Body of pancreas (tissue), 4 donors: ENCODE data around the gene MRTFB. TPM values are rescaled to one million over a fixed set of nuclear protein-coding genes. Genes with fewer than 3 reads are reported as not detected.
A peak's percentile ranks its signal among the peaks of the same experiment; 100 is the strongest.

ENCODE experiments used
- ATAC-seq: fragments of 150-250 bp; one replicate; pipeline ENCODE4 v1.9.1; 2016
- DNase-seq, 4 donors: peaks; one replicate each; pipeline ENCODE4 v3.0.0-alpha.2; 2019
- H3K27ac ChIP-seq, 4 donors: fragments of 200-600 bp; sonication (generic); 1 replicate in 3 of 4; 2 replicates in 1 of 4; pipeline versions ENCODE4 v1.5.1 to v1.6.1; 2016 to 2019; ENCODE audit warnings: mild to moderate bottlenecking in 1 of 4, mixed read lengths in 1 of 4, moderate library complexity in 1 of 4
- H3K27me3 ChIP-seq, 2 donors: fragments of 200-600 bp; sonication (generic); one replicate each; pipeline ENCODE4 v1.6.0; 2016; ENCODE audit warnings: mild to moderate bottlenecking in 1 of 2
- H3K36me3 ChIP-seq, 2 donors: fragments of 200-600 bp; sonication (generic); replicated peaks in 1 of 2; 2 replicates each; pipeline ENCODE4 v1.5.1; 2016; ENCODE audit warnings: low read depth in 2 of 2; ENCODE audit not compliant: insufficient read depth in 1 of 2
- H3K4me1 ChIP-seq: fragments of 200-600 bp; sonication (generic); one replicate; pipeline ENCODE4 v1.6.0; 2016
- H3K4me3 ChIP-seq, 2 donors: fragments of 200-600 bp; sonication (generic); 1 replicate in 1 of 2; 2 replicates in 1 of 2; pipeline ENCODE4 v1.5.1; 2016 to 2019
- H3K9me3 ChIP-seq, 3 donors: fragments of 200-600 bp; sonication (generic); 1 replicate in 2 of 3; 2 replicates in 1 of 3; pipeline ENCODE4 v1.5.1; 2016
- POLR2A ChIP-seq, 3 donors: fragments of 450-650 bp; IDR thresholded peaks; one replicate each; pipeline ENCODE4 v1.6.1; 2016; ENCODE audit warnings: antibody characterized with exemption in 3 of 3, mild to moderate bottlenecking in 2 of 3
- WGBS, 2 donors: methylation state at CpG; one replicate each; pipeline ENCODE4 v1.1.5; 2017; 5-methylcytosine and 5-hydroxymethylcytosine counted together
- intact Hi-C: fragments of 100-400 bp; cut with DNase I; formaldehyde crosslinking; loops from one replicate; pipeline ENCODE4 v1.15.1; 2023
- total RNA-seq, 2 donors: library from RNA; depleted of rRNA; stranded (reverse); fragments of >200 nt; gene quantifications; one replicate each; pipeline ENCODE4 v1.1.0, GENCODE V29; 2016
- TF ChIP-seq, protein P1 (sequence below), 7 experiments: fragments of 450-650 bp in 4 of 7; fragments of 200-600 bp in 3 of 7; sonication (generic) in 3 of 7; IDR thresholded peaks; one replicate each; pipeline ENCODE4 v1.5.1; 2016 to 2019; ENCODE audit warnings: antibody characterized with exemption in 7 of 7

Gene MRTFB
- total RNA-seq, 2 donors from 2014 or later: 39.2 to 46.8 TPM

GRCh38 chr16:14244196-14245010, 173.3 kb downstream of the MRTFB start:
- Histone ChIP-seq H3K27me3 (no peaks in the 10 kb centered on the region), H3K9me3 (no peaks in the 10 kb centered on the region), H3K4me1 (peaks cover 5% of the 10 kb centered on the region), H3K4me3 (no peak overlapping the region), H3K36me3 (peaks cover 10 to 23% of the 10 kb centered on the region in 2 donors), H3K27ac (no peak overlapping the region)
- DNase-seq (no peak), ATAC-seq (no peak)
- TF ChIP-seq POLR2A (IDR thresholded peaks at IDR 0.05): no peak
- TF ChIP-seq, protein P1, sequence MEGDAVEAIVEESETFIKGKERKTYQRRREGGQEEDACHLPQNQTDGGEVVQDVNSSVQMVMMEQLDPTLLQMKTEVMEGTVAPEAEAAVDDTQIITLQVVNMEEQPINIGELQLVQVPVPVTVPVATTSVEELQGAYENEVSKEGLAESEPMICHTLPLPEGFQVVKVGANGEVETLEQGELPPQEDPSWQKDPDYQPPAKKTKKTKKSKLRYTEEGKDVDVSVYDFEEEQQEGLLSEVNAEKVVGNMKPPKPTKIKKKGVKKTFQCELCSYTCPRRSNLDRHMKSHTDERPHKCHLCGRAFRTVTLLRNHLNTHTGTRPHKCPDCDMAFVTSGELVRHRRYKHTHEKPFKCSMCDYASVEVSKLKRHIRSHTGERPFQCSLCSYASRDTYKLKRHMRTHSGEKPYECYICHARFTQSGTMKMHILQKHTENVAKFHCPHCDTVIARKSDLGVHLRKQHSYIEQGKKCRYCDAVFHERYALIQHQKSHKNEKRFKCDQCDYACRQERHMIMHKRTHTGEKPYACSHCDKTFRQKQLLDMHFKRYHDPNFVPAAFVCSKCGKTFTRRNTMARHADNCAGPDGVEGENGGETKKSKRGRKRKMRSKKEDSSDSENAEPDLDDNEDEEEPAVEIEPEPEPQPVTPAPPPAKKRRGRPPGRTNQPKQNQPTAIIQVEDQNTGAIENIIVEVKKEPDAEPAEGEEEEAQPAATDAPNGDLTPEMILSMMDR (IDR thresholded peaks at IDR 0.05): no peak
- intact Hi-C loops: no loop called here
- WGBS, 2 donors: 92 to 94% methylated on average over 4 of the region's 4 CpGs

DNA sequence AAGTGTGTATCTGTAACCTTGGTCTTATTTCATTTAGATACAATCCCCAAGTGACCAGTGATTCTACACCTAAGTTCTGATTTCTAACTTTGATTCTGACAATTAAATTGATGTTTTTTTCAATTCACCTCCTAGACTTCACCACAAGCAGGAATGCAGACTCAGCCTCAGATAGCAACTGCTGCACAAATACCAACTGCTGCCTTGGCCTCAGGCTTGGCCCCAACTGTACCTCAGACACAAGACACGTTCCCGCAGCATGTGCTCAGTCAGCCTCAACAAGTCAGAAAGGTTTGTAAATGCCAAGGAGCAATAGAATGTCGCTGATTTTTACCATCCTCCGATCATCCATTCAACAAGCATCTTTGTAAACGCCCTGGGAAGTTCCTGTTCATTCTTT, 177.7 kb downstream of the MRTFB start:
- ATAC-seq: no peak
- no peak for TF ChIP-seq POLR2A (IDR thresholded peaks at IDR 0.05)
- TF ChIP-seq, protein P1 (IDR thresholded peaks at IDR 0.05): no peak
- intact Hi-C loops: no loop called here
- no peaks in the 10 kb centered on the region for H3K9me3 ChIP-seq
- no peak overlapping the region for H3K27ac ChIP-seq
- no peaks in the 10 kb centered on the region for H3K27me3 ChIP-seq
- DNase-seq: no peak
- WGBS, 2 donors: 74 to 83% methylated on average over 5 of the region's 5 CpGs
- no peaks in the 10 kb centered on the region for H3K4me1 ChIP-seq
- peaks cover 20 to 36% of the 10 kb centered on the region in 2 donors for H3K36me3 ChIP-seq
- no peak overlapping the region for H3K4me3 ChIP-seq

DNA sequence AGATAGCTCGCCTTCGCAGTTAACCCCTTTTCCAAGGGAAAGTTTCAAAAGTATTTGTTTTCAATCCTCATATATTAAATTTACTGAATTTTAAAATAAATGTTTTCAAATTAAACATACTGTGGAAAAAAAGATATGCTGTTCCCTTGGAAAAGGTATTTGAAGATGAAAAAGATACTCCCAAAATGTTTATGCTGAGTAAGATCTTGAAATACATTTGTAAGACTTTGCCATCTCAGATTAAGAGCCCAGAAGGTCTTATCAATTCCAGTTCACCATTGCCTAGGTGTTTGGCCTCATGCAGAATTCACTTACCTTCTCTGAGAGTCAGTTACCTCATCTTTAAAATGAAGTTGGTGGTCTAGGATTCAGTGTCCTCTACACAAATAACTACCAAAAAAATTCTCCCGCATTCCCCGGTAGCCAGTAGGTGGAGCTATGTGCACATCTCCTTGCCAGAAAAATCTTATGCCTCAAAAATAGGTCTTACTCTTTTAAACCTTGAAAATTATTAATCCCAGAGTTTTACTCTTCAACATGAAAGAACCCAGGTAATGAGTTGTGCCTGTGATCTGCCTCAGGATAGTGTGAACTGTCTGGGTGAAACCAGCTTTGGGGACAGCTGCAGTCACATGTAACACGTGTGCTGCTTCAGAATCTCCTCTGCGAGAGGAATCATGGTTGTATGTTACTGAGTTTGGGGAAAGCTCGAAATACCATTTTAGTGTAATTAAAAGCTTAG, 178.3 kb downstream of the MRTFB start:
- TF ChIP-seq, protein P1 (IDR thresholded peaks at IDR 0.05): peak; percentile 66 to 83 (median 73)
- TF ChIP-seq POLR2A (IDR thresholded peaks at IDR 0.05): no peak

DNA sequence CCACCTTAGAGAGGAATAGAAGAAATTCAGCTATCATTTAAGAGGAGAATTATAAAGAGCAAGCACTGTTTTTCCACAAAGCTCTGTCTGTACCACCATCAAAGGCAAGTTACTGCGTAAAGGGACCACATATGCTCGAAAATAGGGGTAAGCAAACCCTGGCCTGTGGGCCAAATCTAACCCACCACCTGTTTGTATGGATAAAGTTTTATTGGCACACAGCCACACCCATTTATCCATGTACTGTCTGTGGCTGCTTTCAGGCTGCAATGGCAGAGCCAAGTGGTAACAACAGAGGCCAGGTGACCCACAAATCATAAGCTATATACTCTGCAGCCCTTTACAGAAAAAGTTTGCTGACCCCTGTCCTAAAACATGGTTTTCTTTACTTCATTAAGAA, 180.3 kb downstream of the MRTFB start:
- no peak overlapping the region for H3K4me3 ChIP-seq
- WGBS, 2 donors: 85 to 88% methylated on average over 2 of the region's 2 CpGs
- DNase-seq: no peak
- intact Hi-C loops: no loop called here
- H3K27me3 ChIP-seq: no peaks in the 10 kb centered on the region
- no peak overlapping the region for H3K27ac ChIP-seq
- H3K9me3 ChIP-seq: no peaks in the 10 kb centered on the region
- no peak for ATAC-seq
- no peaks in the 10 kb centered on the region for H3K4me1 ChIP-seq
- TF ChIP-seq, protein P1 (IDR thresholded peaks at IDR 0.05): no peak
- TF ChIP-seq POLR2A (IDR thresholded peaks at IDR 0.05): no peak
- peaks cover 20 to 32% of the 10 kb centered on the region in 2 donors for H3K36me3 ChIP-seq

More for the DNA sequence above, 178.3 kb downstream of the MRTFB start:
- Histone ChIP-seq H3K4me1 (no peaks in the 10 kb centered on the region), H3K27ac (no peak overlapping the region), H3K9me3 (no peaks in the 10 kb centered on the region), H3K27me3 (no peaks in the 10 kb centered on the region), H3K36me3 (peaks cover 20 to 39% of the 10 kb centered on the region in 2 donors), H3K4me3 (no peak overlapping the region)
- DNase-seq: peak; percentile 34 to 54 (median 42)
- intact Hi-C loops: no loop called here
- peak; percentile 33 for ATAC-seq
- WGBS, 2 donors: 52 to 63% methylated on average over 7 of the region's 7 CpGs
